Keratinocyte (primary cell): Measurements from ENCODE around the gene PPM1M.

Source experiments
- CTCF ChIP-seq, 3 experiments: IDR thresholded peaks in 1 of 3; conservative IDR thresholded peaks in 1 of 3; optimal IDR thresholded peaks in 1 of 3; 2 replicates in 2 of 3; 3 replicates in 1 of 3; pipeline versions ENCODE3 to v1.5.1; 2011; ENCODE audit warnings: low read length in 3 of 3, mild to moderate bottlenecking in 3 of 3, moderate library complexity in 2 of 3, control low read depth in 1 of 3, inconsistent platforms in 1 of 3; ENCODE audit not compliant: insufficient read depth in 2 of 3; ENCODE audit errors: extremely low read depth in 1 of 3
- EZH2 ChIP-seq: IDR thresholded peaks from one replicate; pipeline ENCODE4 v1.6.1; 2012; ENCODE audit warnings: inconsistent platforms, mild to moderate bottlenecking, low read length, moderate library complexity

GRCh38 chr3:52280050-52280461 lies 34.5 kb downstream of the PPM1M start:
- TF ChIP-seq EZH2 (no peak), CTCF (optimal IDR thresholded peaks at IDR 0.05 in 1 of 3, IDR thresholded peaks at IDR 0.05 in 1 of 3, conservative IDR thresholded peaks at IDR 0.05 in 1 of 3; ENCODE audit: extremely low read depth in 1 of 3, insufficient read depth in 2 of 3, low read length in 3 of 3) (no peak)
